Retinal pigment epithelial cell (primary cell): ENCODE measurements around the gene CALR.
"Not testable (repeated sequence)": the region's sequence is repeated elsewhere in the genome, so short reads cannot be mapped to it uniquely, and the experiment has no call there.

ENCODE experiments used
- DNase-seq: peaks from one replicate; pipeline ENCODE4 v3.0.0-alpha.2; 2010; ENCODE audit warnings: low read depth
- H3K4me3 ChIP-seq: 2 replicates; pipeline ENCODE4 v1.5.1; 2011; ENCODE audit warnings: mild to moderate bottlenecking, low read length, control low read depth, moderate library complexity
- CTCF ChIP-seq: conservative IDR thresholded peaks from 2 replicates; pipeline ENCODE4 v1.5.1; 2011; ENCODE audit warnings: low read depth, low read length, control low read depth, inconsistent platforms

CALR gene

GRCh38 chr19:12949363-12950283 lies 11.2 kb downstream of the CALR start:
- DNase-seq: no peak
- no peak for TF ChIP-seq CTCF
- H3K4me3 ChIP-seq: no peak overlapping the region

GRCh38 chr19:12952050-12952449 lies 13.6 kb downstream of the CALR start:
- not testable (repeated sequence) for DNase-seq, H3K4me3 ChIP-seq

- no peak for DNase-seq
Measured at GRCh38 chr19:12952488-12953137, 14.2 kb downstream of the CALR start.

GRCh38 chr19:12953138-12953798 lies 14.9 kb downstream of the CALR start:
- DNase-seq: no peak
- TF ChIP-seq CTCF: no peak
- no peak overlapping the region for H3K4me3 ChIP-seq

More at GRCh38 chr19:12952488-12953137, 14.2 kb downstream of the CALR start:
- H3K4me3 ChIP-seq: no peak overlapping the region
- TF ChIP-seq CTCF: no peak

- DNase-seq: no peak
- no peak for TF ChIP-seq CTCF
- no peak overlapping the region for H3K4me3 ChIP-seq
Measured at GRCh38 chr19:12953799-12954611, 15.6 kb downstream of the CALR start.

GRCh38 chr19:12954612-12954962 lies 16.2 kb downstream of the CALR start:
- no peak for DNase-seq
- no peak for TF ChIP-seq CTCF
- H3K4me3 ChIP-seq: no peak overlapping the region

- peak overlapping the region; percentile 90 for H3K4me3 ChIP-seq
Measured at GRCh38 chr19:12955575-12955974, 17.2 kb downstream of the CALR start.

More at GRCh38 chr19:12955575-12955974, 17.2 kb downstream of the CALR start:
- not testable (repeated sequence) for DNase-seq
